Inferior parietal cortex (tissue), 1 donor: ENCODE data around the gene ZFAND6.
A peak's percentile ranks its signal among the peaks of the same experiment; 100 is the strongest.
"Not testable (repeated sequence)": the region's sequence is repeated elsewhere in the genome, so short reads cannot be mapped to it uniquely, and the experiment has no call there.

Source experiments
- DNase-seq: peaks from one replicate; pipeline ENCODE4 v3.0.0-alpha.2; 2016; ENCODE audit errors: extremely low spot score

Gene ZFAND6

DNA sequence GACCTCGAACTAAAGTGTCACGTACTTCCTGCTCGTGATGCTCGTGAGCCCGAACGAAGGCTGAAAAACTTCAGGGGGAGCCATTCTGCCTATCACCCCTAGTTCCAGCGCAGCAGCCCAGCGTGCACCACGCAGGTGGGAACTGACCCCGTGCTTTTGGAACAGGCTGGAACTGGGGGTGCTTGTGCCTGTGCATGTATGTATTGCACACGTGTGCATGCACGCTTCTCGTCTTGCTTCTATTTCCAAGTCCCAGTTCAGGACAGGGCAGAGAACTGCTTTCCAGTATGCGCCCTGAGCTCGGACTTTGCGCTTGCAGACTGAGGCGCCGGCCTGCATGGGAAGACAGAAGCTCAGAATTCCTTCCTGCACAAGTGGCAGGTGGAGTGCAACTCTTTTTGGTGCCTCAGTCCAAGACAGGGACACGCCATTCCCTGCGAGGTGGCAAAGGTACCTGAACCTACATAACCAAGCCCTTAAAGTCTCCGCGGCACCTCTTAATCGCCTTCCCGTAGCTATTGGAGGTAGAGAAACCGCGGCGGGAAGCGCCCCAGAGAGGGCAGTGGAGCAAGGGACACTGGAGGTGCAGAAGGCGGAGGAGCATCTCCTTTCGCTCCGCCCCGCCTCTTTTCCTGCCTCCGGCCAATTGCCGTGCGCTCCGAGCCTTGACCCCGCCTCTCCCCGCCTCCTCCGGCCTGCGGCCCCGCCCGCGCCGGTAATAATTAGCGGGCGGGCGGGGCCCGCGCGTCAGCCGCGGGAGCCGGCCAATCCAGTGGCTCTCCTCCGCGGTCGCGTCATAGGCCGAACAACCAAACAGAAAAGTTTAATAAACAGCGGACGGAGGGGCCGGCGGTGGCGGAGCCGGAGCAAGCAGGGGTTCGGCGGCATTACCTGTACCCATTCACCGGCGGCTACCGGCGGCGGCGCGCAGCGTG is at the start of gene ZFAND6:
Gene ZFAND6, plus strand, starts transcription at position 826 of the 935 bp plus-strand sequence. CDS start 60,669 bp downstream, outside the sequence.
- peak; percentile 94 for DNase-seq

DNA sequence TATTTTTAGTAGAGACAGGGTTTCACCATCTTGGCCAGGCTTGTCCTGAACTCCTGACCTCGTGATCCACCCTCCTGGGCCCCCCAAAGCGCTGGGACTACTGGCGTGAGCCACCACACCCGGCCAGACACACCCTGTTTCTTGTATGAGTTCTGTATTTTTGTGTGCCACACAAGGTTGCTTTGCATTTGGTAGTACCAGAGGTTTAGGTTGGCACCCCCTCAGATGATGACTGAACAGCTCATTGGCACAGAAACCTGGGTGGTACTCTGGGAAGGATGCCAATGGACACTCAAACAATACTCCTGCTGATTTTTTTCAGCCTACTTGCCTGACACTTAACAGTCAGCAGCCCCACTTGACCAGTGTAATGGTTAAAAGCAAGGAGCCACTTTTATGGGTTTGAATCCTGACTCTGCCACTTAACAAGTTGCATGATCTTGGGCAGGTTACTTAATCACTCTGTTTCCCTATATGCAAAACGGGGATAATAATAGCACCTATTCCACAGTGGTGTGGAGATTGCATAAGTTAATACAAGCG is 49.3 kb upstream of the ZFAND6 start:
- no peak for DNase-seq

DNA sequence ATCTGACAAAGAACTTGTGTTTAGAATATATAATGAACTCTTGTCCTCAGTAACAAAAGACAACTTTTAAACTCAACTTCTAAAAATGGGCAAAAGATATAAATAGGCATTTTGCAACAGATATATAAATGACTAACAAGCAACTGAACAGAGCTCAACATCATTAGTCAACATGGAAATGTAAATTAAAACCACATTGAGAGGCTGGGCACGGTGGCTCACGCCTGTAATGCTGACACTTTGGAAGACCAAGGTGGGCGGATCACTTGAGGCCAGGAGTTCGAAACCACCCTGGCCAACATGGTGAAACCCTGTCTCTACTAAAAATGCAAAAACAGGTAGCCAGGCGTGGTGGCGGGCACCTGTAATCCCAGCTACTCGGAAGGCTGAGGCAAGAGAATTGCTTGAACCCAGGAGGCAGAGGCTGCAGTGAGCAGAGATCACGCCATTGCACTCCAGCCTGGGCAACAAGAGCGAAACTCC is 48.4 kb upstream of the ZFAND6 start:
- not testable (repeated sequence) for DNase-seq

DNA sequence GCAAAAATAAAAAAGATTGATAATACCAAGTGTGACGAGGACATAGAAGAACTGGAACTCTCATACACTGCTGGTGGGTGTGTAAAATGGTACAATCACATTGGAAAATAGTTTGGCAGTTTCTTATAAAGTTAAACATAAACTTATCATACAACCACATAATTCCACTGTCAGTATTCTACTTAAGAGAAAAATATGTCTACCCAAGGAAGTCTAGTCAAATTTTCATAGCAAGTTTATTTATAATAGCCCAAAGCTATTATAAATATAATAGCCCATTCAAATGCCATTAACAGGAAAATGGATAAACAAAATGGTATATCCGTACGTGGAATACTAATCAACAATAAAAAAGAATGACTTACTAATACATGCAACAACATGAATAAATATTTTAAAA is 47.9 kb upstream of the ZFAND6 start:
- DNase-seq = no peak

DNA sequence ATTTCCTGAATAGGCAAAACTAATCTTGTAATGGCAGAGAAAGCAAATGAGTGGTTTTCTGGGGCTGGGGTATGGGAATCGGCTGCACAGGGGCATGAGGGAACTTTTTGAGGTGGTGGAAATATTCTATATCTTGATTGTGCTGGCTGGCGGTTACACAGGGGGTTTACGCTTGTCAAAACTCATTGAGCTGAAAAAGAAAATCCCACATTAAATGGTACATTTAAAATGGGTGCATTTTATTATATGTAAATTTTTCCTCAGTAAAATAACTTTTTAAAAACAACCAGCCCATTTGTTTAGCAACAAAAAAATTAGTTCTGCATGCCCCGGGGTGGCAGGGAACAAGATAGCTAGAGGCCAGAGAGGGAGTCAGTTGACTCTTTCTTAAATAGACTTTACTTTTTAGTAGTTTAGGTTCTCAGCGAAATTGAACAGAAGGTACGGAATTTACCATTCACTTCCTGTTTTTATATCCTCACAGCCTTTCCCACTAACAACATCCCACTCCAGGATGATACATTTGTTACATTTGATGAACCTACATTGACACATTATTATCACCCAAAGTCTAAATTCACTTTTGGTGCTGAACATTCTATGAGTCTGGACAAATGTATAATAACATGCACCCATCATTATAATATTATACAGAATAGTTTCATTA is 47.3 kb upstream of the ZFAND6 start:
- DNase-seq = no peak

DNA sequence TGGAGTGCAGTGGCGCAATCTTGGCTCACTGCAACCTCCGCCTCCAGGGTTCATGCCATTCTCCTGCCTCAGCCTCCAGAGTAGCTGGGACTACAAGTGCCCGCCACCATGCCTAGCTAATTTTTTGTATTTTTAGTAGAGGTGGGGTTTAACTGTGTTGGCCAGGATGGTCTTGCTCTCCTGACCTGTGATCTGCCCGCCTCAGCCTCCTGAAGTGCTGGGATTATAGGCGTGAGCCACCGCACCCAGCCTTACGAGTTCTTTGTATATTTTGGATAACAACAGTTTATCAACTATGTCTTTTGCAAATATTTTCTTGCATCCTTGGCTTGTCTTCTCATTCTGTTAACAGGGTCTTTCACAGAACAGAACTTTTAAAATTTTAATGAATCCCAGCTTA is 45.3 kb upstream of the ZFAND6 start:
- not testable (repeated sequence) for DNase-seq

DNA sequence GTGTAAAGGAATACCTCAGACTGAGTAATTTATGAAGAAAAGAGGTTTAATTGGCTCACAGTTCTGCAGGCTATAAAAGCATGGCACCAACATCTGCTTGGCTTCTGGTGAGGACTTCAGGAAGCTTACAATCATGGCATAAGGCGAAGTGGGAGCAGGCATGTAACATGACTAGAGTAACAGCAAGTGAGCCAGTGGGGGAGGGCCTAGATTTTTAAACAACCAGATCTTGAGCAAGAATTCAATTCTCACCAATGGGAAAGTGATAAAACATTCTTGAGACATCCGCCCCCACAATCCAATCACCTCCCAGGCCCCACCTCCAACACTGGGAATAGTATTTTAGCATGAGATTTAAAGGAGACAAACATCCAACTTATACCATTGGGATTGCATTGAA is 44.3 kb upstream of the ZFAND6 start:
- no peak for DNase-seq

DNA sequence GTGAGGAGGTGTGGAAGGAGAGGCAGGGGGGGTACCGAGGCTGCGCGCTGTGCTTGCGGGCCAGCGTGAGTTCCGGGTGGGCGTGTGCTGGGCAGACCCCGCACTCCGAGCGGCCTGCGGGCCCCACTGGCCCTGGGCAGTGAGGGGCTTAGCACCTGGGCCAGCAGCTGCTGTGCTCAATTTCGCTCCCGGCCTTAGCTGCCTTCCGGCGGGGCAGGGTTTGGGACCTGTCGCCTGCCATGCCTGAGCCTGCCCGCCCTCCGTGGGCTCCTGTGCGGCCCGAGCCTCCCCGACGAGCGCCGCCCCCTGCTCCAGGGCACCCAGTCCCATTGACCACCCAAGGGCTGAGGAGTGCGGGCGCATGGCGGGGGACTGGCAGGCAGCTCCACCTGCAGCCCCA is 43.0 kb upstream of the ZFAND6 start:
- not testable (repeated sequence) for DNase-seq

DNA sequence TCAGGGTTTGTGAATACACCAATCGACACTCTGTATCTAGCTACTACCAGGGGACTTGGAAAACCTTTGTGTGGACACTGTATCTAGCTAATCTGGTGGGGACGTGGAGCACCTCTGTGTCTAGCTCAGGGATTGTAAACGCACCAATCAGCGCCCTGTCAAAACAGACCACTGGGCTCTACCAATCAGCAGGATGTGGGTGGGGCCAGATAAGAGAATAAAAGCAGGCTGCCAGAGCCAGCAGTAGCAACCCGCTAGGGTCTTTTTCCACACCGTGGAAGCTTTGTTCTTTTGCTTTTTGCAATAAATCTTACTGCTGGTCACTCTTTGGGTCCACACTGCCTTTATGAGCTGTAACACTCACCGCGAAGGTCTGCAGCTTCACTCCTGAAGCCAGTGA is 42.3 kb upstream of the ZFAND6 start:
- not testable (repeated sequence) for DNase-seq

DNA sequence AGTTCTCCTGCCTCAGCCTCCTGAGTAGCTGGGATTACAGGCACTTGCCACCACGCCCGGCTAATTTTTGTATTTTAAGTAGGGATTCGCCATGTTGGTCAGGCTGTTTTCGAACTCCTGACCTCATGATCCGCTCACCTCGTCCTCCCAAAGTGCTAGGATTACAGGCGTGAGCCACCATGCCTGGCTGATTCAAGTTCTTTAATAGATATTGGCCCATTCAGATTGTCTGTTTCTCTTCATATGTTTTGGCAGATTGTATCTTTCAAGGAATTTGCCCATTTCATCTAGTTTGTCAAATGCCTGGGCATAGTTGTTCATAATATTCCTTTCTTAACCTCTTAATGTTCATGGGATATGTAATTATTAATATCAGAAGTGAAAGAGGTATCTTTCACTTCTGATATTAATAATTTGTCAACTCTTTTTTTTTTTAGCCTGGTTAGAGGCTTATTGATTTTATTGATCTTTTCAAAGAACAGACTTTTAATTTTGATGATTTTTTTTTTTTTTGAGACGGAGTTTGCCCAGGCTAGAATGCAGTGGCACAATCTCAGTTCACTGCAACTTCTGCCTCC is 40.2 kb upstream of the ZFAND6 start:
- DNase-seq = no peak

DNA sequence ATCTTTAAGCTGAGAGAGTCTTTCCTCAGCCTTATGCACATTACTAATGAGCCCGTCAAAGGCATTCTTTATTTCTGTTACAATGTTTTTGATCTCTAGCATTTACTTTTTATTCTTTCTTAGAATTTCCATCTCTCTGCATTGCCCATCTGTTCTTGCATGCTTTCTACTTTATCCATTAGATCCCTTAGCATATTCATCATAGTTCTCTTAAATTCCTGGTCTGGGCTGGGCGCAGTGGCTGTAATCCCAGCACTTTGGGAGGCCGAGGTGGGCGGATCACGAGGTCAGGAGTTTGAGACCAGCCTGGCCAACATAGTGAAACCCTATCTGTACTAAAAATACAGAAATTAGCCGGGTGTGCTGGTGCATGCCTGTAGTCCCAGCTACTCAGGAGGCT is 39.3 kb upstream of the ZFAND6 start:
- not testable (repeated sequence) for DNase-seq

DNA sequence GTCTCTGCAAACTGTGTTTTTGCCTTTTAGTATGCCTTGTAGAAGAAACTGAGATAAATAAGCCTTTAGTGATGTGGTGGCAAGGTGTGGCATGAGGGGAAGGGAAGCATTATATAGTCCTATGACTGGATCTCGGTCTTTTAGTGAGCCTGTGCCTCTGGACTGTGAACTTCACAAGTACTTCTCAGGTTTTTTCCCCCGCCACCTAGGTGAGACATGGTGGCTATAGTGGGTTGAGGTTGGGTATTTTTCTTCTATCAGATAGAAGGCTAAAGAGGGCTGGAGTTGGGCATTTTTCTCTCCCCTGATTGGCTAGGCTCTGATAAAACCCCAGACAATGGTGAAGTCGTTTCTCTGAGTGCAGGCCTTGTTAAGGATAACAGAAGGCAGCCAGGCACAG is 38.7 kb upstream of the ZFAND6 start:
- DNase-seq = no peak

DNA sequence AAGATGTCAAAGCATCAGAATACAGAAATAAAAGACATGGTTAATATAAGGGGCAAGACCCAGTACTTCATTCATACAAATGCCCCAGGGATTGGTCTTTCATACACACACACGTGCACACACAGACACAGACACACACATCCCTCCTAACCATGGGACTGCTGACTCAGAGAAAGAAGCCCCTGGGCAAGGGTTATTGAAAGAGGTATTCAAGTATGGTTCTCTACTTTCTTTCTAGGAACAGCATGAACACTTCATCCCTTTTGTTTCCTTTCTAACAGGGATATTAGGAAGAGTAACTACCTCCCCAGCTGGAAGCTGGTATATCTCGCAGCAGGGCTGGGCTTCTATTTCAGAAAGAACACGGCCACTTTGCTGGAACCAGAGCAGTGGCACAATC is 33.2 kb upstream of the ZFAND6 start:
- no peak for DNase-seq

DNA sequence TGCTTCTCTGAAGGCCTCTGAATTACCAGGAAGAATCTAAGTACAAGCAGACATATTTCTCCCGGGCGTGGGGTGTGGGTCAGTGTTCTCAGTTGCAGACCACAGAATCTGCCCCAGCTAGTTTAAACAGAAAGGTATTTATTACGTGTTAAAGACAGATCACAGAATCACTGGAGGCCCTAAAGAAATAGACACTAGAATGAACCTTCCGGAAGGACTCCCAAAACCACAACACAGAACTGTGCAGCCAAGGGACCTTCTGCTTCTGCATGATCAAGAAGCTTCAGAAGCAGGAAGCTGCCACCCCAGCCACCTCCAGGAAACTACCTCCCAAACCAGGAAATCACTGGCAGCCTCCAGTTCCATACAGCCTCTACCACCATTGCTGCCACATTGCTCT is 32.7 kb upstream of the ZFAND6 start:
- no peak for DNase-seq

DNA sequence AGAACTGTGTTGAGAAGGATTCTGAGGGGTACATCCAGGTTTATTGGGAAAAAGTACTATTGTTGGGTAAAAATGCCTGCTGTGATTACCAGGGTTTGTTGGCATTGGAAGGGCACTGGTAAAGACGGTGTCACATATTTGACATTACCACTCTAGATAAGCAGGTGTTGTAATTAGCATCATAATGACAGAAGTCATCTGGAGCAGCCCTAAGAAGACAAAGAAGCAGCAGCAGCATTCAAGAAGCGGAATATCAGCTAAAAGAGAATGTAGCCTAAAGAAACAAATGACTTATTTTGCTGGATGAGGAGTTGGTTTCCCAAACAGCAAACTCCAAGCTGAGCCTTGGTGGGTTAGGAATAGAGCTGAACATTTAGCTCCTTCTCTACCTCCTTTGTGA is 30.5 kb upstream of the ZFAND6 start:
- no peak for DNase-seq

DNA sequence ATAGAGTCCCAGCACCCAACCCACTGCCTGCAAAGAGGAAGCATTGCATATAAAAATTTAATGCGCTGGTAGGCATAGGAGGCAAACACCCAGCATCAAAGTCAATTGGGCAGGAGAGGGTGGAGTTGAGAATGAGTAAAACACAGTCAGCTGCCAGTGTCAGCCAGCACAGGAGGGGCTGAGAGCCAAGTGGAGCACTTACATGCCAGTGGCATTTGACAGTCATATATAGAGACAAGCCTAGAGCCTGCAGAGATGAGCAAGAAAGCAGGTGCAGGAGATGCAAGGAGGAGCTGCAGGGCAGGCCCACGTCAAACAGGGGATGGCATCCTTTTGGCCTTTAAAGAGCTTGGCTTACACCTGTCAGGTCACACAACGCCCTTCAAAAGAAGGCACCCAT is 27.6 kb upstream of the ZFAND6 start:
- DNase-seq = no peak

DNA sequence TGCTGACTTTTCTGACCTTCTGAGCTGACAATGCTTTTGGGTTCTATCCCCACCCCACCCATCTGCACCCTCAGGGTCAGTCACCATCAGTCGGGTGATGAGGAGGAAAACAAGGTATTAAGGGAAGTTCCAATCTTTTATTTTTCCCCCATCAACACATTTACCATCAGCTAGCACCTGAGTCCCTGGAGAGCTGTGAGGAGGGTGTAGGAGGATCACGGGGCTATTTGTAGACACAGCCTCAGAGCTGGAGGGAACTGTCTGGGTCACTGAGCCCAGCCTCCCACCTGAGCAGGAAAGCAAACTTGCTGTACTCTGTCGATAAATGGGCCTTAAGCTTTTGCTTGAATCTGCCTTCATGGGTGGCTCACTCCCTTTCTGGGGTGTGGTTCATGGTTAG is 24.8 kb upstream of the ZFAND6 start:
- DNase-seq = no peak

DNA sequence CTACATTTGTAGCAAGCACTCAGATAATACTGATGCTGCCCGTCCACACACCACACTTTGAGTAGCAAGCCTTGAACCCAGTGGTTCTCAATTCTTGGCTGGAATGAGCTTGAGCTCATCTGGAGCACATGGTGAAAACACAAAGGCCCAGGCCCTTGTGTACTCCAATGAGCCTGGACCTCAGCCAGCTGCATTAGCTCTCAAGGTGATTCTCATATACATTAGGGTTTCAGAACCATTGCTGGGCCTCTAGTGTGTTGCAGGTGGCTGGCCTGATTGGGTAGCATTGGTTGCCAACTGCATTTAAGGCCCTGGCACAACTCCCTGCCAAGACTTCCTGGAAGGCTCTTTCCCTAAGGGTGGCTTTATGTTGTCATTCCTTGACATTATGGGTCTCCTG is 23.4 kb upstream of the ZFAND6 start:
- DNase-seq = no peak

DNA sequence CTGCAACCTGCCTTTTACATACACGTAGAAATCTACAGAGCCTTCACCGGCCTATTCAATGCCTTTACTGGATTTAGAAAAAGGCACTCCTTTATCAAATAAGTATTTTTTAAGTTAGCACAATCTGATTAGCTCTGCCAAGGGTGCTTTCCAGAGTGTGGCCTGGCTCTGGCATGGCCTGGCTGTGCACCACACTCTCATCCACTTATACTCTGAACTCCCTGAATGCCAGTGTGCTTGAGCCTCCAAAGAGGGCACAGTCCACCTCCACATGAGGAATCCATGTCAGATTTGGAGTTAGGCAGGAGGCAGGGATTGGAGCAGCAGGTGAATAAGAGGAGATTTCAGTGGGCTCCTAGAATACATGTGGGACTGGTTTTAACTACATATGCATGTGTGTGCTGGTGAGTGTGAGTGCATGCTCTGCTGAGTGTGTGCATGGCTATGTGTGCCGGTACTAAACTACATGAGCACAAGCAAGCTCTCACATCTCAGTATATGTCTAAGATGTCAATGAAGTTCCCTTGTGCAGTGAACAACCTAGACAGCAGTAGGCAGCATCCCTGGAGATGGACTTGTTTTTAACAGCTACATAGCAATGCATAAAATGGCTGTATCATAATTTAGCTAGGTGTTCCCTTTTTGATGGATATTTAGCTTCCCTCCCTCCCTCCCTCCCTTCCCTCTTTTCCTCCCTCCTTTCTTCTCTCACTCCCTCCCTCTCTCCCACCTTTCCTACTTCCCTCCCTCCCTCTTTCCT is 17.8 kb upstream of the ZFAND6 start:
- no peak for DNase-seq

DNA sequence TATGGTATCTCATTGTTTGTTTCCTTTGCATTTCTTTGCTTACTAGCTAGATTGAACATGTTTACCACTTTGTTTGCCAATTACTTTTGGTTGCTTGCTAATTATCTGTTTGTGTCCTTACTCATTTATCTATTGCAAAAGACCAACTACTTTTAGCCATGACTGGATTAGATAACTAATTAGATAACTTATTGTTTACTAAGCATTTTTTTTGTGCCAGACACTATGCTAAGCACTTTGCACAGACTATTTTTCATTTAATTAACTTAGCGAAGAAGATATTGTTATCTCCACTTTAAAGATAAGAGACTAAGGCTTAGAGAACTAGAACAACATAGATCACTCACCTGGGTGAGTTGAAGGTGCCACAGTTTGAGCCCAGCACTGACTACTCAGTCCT is 16.9 kb upstream of the ZFAND6 start:
- no peak for DNase-seq

DNA sequence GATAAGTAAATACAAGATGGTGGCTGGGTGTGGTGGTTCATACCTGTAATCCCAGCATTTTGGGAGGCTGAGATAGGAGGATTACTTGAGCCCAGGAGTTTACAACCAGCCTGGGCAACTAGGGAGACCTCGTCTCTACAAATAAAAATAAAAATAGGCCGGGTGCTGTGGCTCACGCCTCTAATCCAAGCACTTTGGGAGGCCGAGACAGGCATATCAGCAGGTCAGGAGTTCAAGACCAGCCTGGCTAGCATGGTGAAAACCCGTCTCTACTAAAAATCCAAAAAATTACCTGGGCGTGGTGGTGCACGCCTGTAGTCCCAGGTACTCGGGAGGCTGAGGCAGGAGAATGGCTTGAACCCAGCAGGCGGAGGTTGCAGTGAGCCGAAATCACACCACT is 14.3 kb upstream of the ZFAND6 start:
- DNase-seq = not testable (repeated sequence)

DNA sequence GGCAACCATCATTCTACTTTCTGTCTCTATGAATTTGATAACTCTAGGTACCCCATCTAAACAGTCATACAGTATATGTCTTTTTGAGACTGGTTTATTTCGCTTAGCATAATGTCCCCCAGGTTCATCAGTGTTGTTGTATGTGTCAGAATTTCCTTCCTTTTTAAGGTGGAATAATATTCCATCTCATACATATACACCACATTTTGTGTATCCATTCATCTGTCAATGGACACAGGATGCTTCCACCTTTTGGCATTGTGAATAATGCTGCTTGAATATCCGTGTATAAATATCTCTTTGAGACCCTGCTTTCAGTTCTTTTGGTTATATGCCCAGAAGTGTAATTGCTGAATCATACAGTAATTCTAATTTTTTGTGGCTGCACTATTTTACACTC is 10.4 kb upstream of the ZFAND6 start:
- DNase-seq = no peak
